Thoracic aorta (tissue), 2 donors: ENCODE results near the gene BARD1. TPM values are rescaled to one million over a fixed set of nuclear protein-coding genes. Genes with fewer than 3 reads are reported as not detected.

Experiments used
- ATAC-seq: fragments of 150-250 bp; one replicate; pipeline ENCODE4 v1.8.0; 2017; ENCODE audit warnings: low read depth; ENCODE audit not compliant: insufficient number of reproducible peaks, low FRiP score
- DNase-seq: peaks from one replicate; pipeline ENCODE4 v3.0.0-alpha.2; 2020; ENCODE audit warnings: low spot score
- H3K27ac ChIP-seq, 2 donors: fragments of 200-600 bp; sonication (generic); 1 replicate in 1 of 2; 2 replicates in 1 of 2; pipeline ENCODE4 v1.5.1; 2016; ENCODE audit warnings: mild to moderate bottlenecking in 2 of 2, moderate library complexity in 2 of 2
- H3K27me3 ChIP-seq: fragments of 200-600 bp; sonication (generic); replicated peaks from 2 replicates; pipeline ENCODE4 v1.6.0; 2016; ENCODE audit warnings: mild to moderate bottlenecking; ENCODE audit not compliant: insufficient read depth
- H3K36me3 ChIP-seq: fragments of 200-600 bp; sonication (generic); one replicate; pipeline ENCODE4 v1.5.1; 2016
- H3K4me1 ChIP-seq, 2 donors: fragments of 200-600 bp; sonication (generic); 1 replicate in 1 of 2; 2 replicates in 1 of 2; pipeline versions ENCODE4 v1.5.1 to v1.6.0; 2016; ENCODE audit warnings: low read depth in 2 of 2, mild to moderate bottlenecking in 1 of 2; ENCODE audit not compliant: control insufficient read depth in 1 of 2
- H3K4me3 ChIP-seq: fragments of 200-600 bp; sonication (generic); 2 replicates; pipeline ENCODE4 v1.5.1; 2016; ENCODE audit warnings: mild to moderate bottlenecking
- H3K9me3 ChIP-seq: fragments of 200-600 bp; sonication (generic); 2 replicates; pipeline ENCODE4 v1.5.1; 2016
- total RNA-seq, 2 donors: library from RNA; depleted of rRNA; stranded (reverse); fragments of >200 nt; gene quantifications; one replicate each; pipeline versions ENCODE4 v1.1.0 to v1.2.3, GENCODE V29; 2016
- TF ChIP-seq, protein P1 (sequence below): fragments of 200-600 bp; sonication (generic); IDR thresholded peaks from one replicate; pipeline ENCODE4 v1.5.1; 2019; ENCODE audit warnings: antibody characterized with exemption

BARD1 gene
- total RNA-seq, 2 donors from 2014 or later, result 15.4 to 25.5 TPM

DNA sequence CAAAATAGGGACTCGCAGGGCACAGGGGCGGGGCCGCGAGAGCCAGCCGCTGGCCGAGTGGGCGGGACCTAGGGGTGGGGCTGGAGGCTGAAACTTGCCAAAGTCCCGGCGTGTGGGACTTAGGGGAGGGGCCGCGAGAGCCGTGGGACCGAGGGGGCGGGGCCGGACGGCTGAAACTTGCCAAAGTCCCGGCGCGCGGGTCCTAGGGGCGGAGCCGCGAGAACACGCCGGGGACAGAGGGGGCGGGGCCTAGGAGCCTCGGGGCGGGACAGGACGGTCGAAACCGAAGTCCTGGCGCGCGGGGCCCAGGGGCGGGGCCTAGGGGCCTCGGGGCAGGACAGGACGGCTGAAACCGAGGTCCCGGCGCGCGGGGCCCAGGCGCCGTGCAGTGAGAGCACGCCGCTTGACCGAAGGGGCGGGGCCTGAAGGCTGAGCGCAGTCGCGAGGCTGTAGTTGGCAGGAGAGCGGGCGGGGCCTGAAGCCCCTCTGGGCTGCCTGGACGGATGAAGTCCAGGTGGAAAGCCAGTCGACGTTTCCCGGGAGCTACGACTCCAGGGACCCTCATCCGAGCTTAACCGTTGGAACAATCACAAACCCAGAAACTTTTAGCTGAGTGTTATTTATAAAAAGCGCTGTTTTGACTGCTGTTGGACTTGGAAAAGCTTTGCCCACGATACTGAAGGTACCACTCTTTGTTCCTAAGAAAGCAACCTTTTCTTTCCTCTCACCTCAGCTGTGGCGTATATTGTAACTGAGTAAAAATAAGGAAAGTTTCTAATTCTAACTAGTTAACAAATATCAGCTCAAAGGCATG lies 475 bp upstream of the BARD1 start:
- Histone ChIP-seq H3K27me3 (no peaks in the 10 kb centered on the region), H3K36me3 (no peaks in the 10 kb centered on the region), H3K4me1 (peaks cover 9 to 29% of the 10 kb centered on the region in 2 donors), H3K27ac (peak overlapping the region; percentile 80 to 96), H3K9me3 (no peaks in the 10 kb centered on the region), H3K4me3 (peak overlapping the region; percentile 98)
- ATAC-seq, result peak; percentile 89
- DNase-seq, result peak; percentile 94
- TF ChIP-seq, protein P1, sequence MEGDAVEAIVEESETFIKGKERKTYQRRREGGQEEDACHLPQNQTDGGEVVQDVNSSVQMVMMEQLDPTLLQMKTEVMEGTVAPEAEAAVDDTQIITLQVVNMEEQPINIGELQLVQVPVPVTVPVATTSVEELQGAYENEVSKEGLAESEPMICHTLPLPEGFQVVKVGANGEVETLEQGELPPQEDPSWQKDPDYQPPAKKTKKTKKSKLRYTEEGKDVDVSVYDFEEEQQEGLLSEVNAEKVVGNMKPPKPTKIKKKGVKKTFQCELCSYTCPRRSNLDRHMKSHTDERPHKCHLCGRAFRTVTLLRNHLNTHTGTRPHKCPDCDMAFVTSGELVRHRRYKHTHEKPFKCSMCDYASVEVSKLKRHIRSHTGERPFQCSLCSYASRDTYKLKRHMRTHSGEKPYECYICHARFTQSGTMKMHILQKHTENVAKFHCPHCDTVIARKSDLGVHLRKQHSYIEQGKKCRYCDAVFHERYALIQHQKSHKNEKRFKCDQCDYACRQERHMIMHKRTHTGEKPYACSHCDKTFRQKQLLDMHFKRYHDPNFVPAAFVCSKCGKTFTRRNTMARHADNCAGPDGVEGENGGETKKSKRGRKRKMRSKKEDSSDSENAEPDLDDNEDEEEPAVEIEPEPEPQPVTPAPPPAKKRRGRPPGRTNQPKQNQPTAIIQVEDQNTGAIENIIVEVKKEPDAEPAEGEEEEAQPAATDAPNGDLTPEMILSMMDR, result no peak

GRCh38 chr2:214807653-214808052 lies 1.8 kb downstream of the BARD1 start:
- Histone ChIP-seq H3K9me3 (no peaks in the 10 kb centered on the region), H3K27me3 (no peaks in the 10 kb centered on the region), H3K4me1 (peaks cover 9 to 29% of the 10 kb centered on the region in 2 donors), H3K36me3 (no peaks in the 10 kb centered on the region), H3K4me3 (peak overlapping the region; percentile 98), H3K27ac (peak overlapping the region; percentile 85 to 96)
- DNase-seq (no peak), ATAC-seq (no peak)
- TF ChIP-seq, protein P1, result no peak

DNA sequence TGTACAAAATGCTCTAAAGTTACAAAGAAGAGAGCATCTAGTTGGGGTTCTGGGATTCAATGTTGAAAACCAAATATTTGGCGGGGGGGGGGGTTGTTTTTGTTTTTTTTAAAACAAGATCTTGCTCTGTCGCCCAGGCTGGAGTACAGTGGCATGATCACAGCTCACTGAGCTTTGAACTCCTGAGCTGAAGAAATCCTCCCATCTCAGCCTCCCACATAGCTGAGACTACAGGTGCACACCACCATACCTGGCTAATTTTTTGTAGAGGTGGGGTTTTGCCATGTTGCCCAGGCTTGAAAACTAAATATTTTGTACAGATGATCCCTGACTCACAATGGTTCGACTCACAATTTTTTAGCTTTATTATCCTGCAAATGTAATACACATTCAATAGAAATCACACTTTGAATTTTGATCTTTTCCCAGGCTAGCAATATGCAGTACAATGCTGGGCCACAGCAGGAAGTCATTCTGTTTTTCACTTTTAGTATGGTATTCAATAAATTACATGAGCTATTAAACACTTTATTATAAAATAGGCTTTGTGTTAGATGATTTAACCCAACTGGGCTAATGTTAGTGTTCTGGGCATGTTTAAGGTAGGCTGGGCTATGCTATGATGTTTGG lies 7.6 kb downstream of the BARD1 start:
- Histone ChIP-seq H3K4me3 (no peak overlapping the region), H3K36me3 (no peaks in the 10 kb centered on the region), H3K27ac (no peak overlapping the region), H3K9me3 (no peaks in the 10 kb centered on the region), H3K4me1 (peaks cover 0 to 17% of the 10 kb centered on the region in 2 donors), H3K27me3 (no peaks in the 10 kb centered on the region)
- TF ChIP-seq, protein P1, result no peak
- ATAC-seq (no peak), DNase-seq (no peak)

GRCh38 chr2:214801068-214801467 lies 8.4 kb downstream of the BARD1 start:
- DNase-seq (no peak), ATAC-seq (no peak)
- no peak overlapping the region for H3K4me3 ChIP-seq
- TF ChIP-seq, protein P1, result no peak
- no peaks in the 10 kb centered on the region for H3K36me3 ChIP-seq
- H3K27me3 ChIP-seq, result no peaks in the 10 kb centered on the region
- peaks cover 0 to 9% of the 10 kb centered on the region in 2 donors for H3K4me1 ChIP-seq
- H3K27ac ChIP-seq, result no peak overlapping the region
- no peaks in the 10 kb centered on the region for H3K9me3 ChIP-seq

DNA sequence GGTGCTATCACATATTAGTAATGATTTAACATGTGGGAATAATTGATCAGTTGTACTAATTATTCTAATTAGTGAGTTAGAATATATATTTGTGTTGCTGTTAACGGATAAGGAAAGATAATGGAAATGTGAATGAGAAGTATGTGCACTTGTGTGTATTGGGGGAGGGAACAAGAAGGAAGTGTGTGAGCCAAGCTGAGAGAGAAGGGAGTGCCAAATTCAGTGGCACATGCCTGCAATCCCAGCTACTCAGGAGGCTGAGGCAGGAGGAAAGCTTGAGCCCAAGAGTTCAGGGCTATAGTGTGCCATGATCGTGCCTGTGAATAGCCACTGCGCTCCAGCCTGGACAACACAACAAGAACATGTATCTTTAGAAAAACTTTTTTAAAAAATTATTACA lies 9.3 kb downstream of the BARD1 start:
- Histone ChIP-seq H3K27ac (no peak overlapping the region), H3K4me1 (no peaks in the 10 kb centered on the region), H3K4me3 (no peak overlapping the region), H3K9me3 (no peaks in the 10 kb centered on the region), H3K27me3 (no peaks in the 10 kb centered on the region), H3K36me3 (peaks cover 1% of the 10 kb centered on the region)
- DNase-seq, result no peak
- TF ChIP-seq, protein P1, result no peak
- ATAC-seq, result no peak
